HepG2 (cell line): Measurements from ENCODE around the gene DOHH.

Experiments
- ARID2 ChIP-seq: sonication (generic); formaldehyde crosslinking; IDR thresholded peaks from 2 replicates; pipeline ENCODE4 v1.8.1; 2022; ENCODE audit warnings: mild to moderate bottlenecking, missing genetic modification reagents, borderline replicate concordance
- ATF7 ChIP-seq, 2 experiments: fragments of 450-650 bp in 1 of 2; sonication (generic) in 1 of 2; formaldehyde crosslinking in 1 of 2; IDR thresholded peaks; 2 replicates each; pipeline versions ENCODE4 v1.4.0 to v1.6.1; 2016 to 2020; ENCODE audit warnings: antibody characterized with exemption in 1 of 2, mild to moderate bottlenecking in 1 of 2, missing genetic modification reagents in 1 of 2
- FOXA3 ChIP-seq: IDR thresholded peaks from 2 replicates; pipeline ENCODE4 v1.6.1; 2016; ENCODE audit warnings: missing genetic modification reagents, missing compliant biosample characterization
- FOXP1 ChIP-seq, 2 experiments: fragments of 450-650 bp in 1 of 2; IDR thresholded peaks; 2 replicates each; pipeline ENCODE4 v1.6.1; 2017 to 2018; ENCODE audit warnings: antibody characterized with exemption in 1 of 2
- RAD21 ChIP-seq: fragments of 450-650 bp; formaldehyde crosslinking; IDR thresholded peaks from 2 replicates; pipeline ENCODE4 v1.5.0; 2020; ENCODE audit warnings: mild to moderate bottlenecking
- SOX5 ChIP-seq: IDR thresholded peaks from 2 replicates; pipeline ENCODE4 v1.6.1; 2016; ENCODE audit warnings: borderline replicate concordance
- TCF12 ChIP-seq, 2 experiments: fragments of 450-650 bp in 1 of 2; sonication (generic) in 1 of 2; formaldehyde crosslinking in 1 of 2; IDR thresholded peaks; 2 replicates each; pipeline versions ENCODE4 v1.6.1 to v1.8.0; 2017 to 2022; ENCODE audit warnings: antibody characterized with exemption in 1 of 2, mild to moderate bottlenecking in 1 of 2, missing genetic modification reagents in 1 of 2, moderate library complexity in 1 of 2
- TF ChIP-seq, protein P1 (sequence below): sonication (generic); formaldehyde crosslinking; IDR thresholded peaks from 2 replicates; pipeline ENCODE4 v1.4.0; 2020; ENCODE audit warnings: mild to moderate bottlenecking, missing genetic modification reagents
- TF ChIP-seq, protein P2 (sequence below): sonication (generic); formaldehyde crosslinking; IDR thresholded peaks from 2 replicates; pipeline ENCODE4 v1.4.0; 2020; ENCODE audit warnings: missing genetic modification reagents
- TF ChIP-seq, protein P3 (sequence below), 2 experiments: sonication (generic) in 1 of 2; formaldehyde crosslinking in 1 of 2; IDR thresholded peaks; 2 replicates each; pipeline versions ENCODE4 v1.4.0 to v1.6.1; 2018 to 2020; ENCODE audit warnings: missing genetic modification reagents in 2 of 2, borderline replicate concordance in 1 of 2, low read depth in 1 of 2, mild to moderate bottlenecking in 1 of 2, missing biosample characterization in 1 of 2
- TF ChIP-seq, protein P4 (sequence below): sonication (generic); formaldehyde crosslinking; IDR thresholded peaks from 2 replicates; pipeline ENCODE4 v1.4.0; 2020; ENCODE audit warnings: mild to moderate bottlenecking, missing genetic modification reagents

DNA sequence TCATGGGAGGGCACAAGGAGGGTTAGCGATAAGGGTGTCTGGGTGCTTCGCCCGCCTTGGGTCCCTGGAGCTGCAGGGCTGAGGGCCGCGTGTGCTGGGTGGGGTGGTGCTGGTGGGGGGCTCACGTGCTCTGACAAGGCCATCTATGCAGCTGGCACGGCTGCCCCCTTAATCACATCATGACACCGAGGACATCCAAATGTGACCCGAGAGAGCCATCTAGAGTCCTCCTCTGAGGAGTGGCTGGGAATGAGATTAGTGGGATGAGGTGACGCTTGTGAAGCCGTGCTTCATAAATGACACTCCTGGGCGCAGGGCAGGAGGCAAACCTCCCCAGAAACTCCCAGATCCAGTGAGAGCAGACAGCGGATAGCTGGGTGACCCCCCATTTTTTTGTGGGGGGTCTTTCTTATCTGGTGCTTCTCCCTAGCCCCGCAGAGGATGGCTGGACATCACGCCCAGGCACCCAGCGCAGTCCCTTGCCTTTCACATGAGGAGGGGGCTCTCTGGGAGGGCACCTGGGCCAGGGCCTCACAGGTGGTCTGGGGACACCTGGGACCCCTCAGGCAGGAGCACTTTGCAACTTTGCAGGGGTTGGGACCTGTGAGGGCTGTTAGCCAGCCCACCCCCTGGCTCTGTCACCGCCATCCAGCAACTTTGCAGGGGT, 12.2 kb upstream of the DOHH start:
- TF ChIP-seq, protein P1, sequence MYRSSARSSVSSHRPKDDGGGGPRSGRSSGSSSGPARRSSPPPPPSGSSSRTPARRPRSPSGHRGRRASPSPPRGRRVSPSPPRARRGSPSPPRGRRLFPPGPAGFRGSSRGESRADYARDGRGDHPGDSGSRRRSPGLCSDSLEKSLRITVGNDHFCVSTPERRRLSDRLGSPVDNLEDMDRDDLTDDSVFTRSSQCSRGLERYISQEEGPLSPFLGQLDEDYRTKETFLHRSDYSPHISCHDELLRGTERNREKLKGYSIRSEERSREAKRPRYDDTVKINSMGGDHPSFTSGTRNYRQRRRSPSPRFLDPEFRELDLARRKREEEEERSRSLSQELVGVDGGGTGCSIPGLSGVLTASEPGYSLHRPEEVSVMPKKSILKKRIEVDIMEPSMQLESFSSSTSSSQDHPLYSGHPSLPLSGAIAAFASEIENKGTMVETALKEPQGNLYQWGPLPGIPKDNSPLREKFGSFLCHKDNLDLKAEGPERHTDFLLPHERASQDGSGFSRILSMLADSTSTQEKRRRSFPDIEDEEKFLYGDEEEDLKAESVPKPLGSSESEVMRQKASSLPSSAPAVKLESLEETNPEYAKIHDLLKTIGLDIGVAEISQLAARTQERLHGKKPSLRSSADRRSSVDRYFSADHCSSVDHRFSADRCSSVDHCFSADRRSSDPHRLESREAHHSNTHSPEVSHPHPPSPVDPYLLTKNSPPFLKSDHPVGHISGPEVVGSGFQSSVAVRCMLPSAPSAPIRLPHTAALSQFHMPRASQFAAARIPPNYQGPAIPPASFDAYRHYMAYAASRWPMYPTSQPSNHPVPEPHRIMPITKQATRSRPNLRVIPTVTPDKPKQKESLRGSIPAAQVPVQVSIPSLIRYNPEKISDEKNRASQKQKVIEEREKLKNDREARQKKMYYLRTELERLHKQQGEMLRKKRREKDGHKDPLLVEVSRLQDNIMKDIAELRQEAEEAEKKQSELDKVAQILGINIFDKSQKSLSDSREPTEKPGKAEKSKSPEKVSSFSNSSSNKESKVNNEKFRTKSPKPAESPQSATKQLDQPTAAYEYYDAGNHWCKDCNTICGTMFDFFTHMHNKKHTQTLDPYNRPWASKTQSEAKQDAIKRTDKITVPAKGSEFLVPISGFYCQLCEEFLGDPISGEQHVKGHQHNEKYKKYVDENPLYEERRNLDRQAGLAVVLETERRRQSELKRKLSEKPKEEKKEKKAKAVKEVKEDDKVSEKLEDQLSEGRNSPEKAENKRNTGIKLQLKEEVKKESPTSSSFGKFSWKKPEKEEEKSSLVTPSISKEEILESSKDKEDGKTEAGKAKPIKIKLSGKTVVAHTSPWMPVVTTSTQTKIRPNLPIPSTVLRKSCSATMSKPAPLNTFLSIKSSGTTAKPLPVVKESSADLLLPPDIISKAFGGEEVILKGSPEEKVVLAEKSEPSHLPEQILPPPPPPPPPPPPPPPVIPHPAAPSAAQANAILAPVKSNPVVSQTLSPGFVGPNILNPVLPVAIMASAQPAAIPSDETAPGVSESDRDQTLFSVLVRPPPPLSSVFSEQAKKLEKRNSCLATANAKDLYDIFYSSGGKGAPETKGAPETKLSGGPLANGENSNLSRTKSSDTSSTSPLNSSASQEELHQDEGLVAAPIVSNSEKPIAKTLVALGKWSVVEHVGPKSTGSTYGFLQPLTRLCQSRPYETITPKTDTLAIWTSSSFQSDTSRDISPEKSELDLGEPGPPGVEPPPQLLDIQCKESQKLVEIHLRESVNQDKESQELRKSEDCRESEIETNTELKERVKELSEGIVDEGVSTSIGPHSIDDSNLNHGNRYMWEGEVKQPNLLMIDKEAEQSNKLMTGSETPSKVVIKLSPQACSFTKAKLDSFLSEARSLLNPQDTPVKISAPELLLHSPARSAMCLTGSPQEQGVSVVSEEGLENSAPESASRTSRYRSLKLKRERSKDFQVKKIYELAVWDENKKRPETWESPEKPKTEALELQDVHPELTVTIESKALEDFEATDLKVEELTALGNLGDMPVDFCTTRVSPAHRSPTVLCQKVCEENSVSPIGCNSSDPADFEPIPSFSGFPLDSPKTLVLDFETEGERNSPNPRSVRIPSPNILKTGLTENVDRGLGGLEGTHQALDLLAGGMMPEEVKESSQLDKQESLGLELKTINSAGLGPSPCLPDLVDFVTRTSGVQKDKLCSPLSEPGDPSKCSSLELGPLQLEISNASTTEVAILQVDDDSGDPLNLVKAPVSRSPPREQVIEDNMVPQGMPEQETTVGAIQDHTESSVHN (CRISPR knock-in tag): no peak
- no peak for TF ChIP-seq SOX5
- TF ChIP-seq, protein P2, sequence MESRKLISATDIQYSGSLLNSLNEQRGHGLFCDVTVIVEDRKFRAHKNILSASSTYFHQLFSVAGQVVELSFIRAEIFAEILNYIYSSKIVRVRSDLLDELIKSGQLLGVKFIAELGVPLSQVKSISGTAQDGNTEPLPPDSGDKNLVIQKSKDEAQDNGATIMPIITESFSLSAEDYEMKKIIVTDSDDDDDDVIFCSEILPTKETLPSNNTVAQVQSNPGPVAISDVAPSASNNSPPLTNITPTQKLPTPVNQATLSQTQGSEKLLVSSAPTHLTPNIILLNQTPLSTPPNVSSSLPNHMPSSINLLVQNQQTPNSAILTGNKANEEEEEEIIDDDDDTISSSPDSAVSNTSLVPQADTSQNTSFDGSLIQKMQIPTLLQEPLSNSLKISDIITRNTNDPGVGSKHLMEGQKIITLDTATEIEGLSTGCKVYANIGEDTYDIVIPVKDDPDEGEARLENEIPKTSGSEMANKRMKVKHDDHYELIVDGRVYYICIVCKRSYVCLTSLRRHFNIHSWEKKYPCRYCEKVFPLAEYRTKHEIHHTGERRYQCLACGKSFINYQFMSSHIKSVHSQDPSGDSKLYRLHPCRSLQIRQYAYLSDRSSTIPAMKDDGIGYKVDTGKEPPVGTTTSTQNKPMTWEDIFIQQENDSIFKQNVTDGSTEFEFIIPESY (CRISPR knock-in tag): no peak
- TF ChIP-seq, protein P3, sequence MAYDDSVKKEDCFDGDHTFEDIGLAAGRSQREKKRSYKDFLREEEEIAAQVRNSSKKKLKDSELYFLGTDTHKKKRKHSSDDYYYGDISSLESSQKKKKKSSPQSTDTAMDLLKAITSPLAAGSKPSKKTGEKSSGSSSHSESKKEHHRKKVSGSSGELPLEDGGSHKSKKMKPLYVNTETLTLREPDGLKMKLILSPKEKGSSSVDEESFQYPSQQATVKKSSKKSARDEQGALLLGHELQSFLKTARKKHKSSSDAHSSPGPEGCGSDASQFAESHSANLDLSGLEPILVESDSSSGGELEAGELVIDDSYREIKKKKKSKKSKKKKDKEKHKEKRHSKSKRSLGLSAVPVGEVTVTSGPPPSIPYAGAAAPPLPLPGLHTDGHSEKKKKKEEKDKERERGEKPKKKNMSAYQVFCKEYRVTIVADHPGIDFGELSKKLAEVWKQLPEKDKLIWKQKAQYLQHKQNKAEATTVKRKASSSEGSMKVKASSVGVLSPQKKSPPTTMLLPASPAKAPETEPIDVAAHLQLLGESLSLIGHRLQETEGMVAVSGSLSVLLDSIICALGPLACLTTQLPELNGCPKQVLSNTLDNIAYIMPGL (CRISPR knock-in tag; IDR thresholded peaks at IDR 0.05; ENCODE audit: borderline replicate concordance in 1 of 2, low read depth in 1 of 2): no peak
- no peak for TF ChIP-seq FOXA3 (CRISPR knock-in tag)
- TF ChIP-seq RAD21 (CRISPR knock-in tag): no peak
- TF ChIP-seq ARID2 (CRISPR knock-in tag): no peak
- TF ChIP-seq FOXP1 (IDR thresholded peaks at IDR 0.05): no peak
- TF ChIP-seq FOXP1 (CRISPR knock-in tag; IDR thresholded peaks at IDR 0.05): no peak
- TF ChIP-seq TCF12 (IDR thresholded peaks at IDR 0.05): no peak
- no peak for TF ChIP-seq TCF12 (CRISPR knock-in tag; IDR thresholded peaks at IDR 0.05)
- no peak for TF ChIP-seq ATF7 (IDR thresholded peaks at IDR 0.05)
- TF ChIP-seq ATF7 (CRISPR knock-in tag; IDR thresholded peaks at IDR 0.05): no peak
- TF ChIP-seq, protein P4, sequence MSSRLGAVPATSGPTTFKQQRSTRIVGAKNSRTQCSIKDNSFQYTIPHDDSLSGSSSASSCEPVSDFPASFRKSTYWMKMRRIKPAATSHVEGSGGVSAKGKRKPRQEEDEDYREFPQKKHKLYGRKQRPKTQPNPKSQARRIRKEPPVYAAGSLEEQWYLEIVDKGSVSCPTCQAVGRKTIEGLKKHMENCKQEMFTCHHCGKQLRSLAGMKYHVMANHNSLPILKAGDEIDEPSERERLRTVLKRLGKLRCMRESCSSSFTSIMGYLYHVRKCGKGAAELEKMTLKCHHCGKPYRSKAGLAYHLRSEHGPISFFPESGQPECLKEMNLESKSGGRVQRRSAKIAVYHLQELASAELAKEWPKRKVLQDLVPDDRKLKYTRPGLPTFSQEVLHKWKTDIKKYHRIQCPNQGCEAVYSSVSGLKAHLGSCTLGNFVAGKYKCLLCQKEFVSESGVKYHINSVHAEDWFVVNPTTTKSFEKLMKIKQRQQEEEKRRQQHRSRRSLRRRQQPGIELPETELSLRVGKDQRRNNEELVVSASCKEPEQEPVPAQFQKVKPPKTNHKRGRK (CRISPR knock-in tag): no peak
